CD8-positive, alpha-beta memory T cell (primary cell): ENCODE results near the gene SRSF6. TPM values are rescaled to one million over a fixed set of nuclear protein-coding genes. Genes with fewer than 3 reads are reported as not detected.
"Not testable (repeated sequence)": the region's sequence is repeated elsewhere in the genome, so short reads cannot be mapped to it uniquely, and the experiment has no call there.

Experiments used
- CTCF ChIA-PET: fragments of 350-600 bp; sonication (Branson Sonifier 250); formaldehyde crosslinking; loops from one replicate; lab custom pipeline; 2021; ENCODE audit warnings: antibody characterized with exemption; lab: Charles Lee
- POLR2A ChIA-PET: fragments of 350-600 bp; sonication (Branson Sonifier 250); formaldehyde crosslinking; loops from one replicate; lab custom pipeline; 2021; ENCODE audit warnings: antibody characterized with exemption; lab: Charles Lee
- DNase-seq, 5 donors: peaks; one replicate each; pipeline versions ENCODE4 v3.0.0 to v3.0.0-alpha.2; 2020 to 2022; ENCODE audit warnings: mixed read lengths in 1 of 5
- H3K27ac ChIP-seq: one replicate; pipeline ENCODE4 v1.7.0; 2013; ENCODE audit warnings: low read depth, mild to moderate bottlenecking, low read length, moderate library complexity
- H3K27me3 ChIP-seq: 2 replicates; pipeline ENCODE4 v1.7.0; 2013; ENCODE audit warnings: low read length, mild to moderate bottlenecking; ENCODE audit not compliant: insufficient read depth, poor library complexity, severe bottlenecking
- H3K36me3 ChIP-seq: 2 replicates; pipeline ENCODE4 v1.7.0; 2013; ENCODE audit warnings: mild to moderate bottlenecking, low read length, moderate library complexity; ENCODE audit not compliant: insufficient read depth
- H3K4me1 ChIP-seq: 2 replicates; pipeline ENCODE4 v1.7.0; 2013; ENCODE audit warnings: mild to moderate bottlenecking, low read length, moderate library complexity; ENCODE audit not compliant: insufficient read depth
- H3K4me3 ChIP-seq: 2 replicates; pipeline ENCODE4 v1.7.0; 2013; ENCODE audit warnings: mild to moderate bottlenecking, low read length
- H3K9me3 ChIP-seq: 2 replicates; pipeline ENCODE4 v1.7.0; 2013; ENCODE audit warnings: mild to moderate bottlenecking, low read length
- H3K27ac Mint-ChIP-seq, 8 donors: one replicate each; pipeline ENCODE4 v1.8.0; 2020 to 2021; ENCODE audit warnings: mixed read lengths in 8 of 8, mild to moderate bottlenecking in 6 of 8, inconsistent platforms in 3 of 8, moderate library complexity in 3 of 8
- H3K27me3 Mint-ChIP-seq, 2 donors: one replicate each; pipeline ENCODE4 v1.8.0; 2020 to 2021; ENCODE audit warnings: mixed read lengths in 2 of 2, mild to moderate bottlenecking in 1 of 2, moderate library complexity in 1 of 2
- H3K36me3 Mint-ChIP-seq, 3 donors: one replicate each; pipeline ENCODE4 v1.8.0; 2020 to 2021; ENCODE audit warnings: mixed read lengths in 3 of 3, inconsistent platforms in 1 of 3, mild to moderate bottlenecking in 1 of 3
- H3K4me1 Mint-ChIP-seq, 3 donors: one replicate each; pipeline ENCODE4 v1.8.0; 2020 to 2021; ENCODE audit warnings: mixed read lengths in 3 of 3, inconsistent platforms in 1 of 3, mild to moderate bottlenecking in 1 of 3
- H3K4me3 Mint-ChIP-seq, 7 donors: one replicate each; pipeline ENCODE4 v1.8.0; 2020 to 2021; ENCODE audit warnings: mixed read lengths in 7 of 7, mild to moderate bottlenecking in 6 of 7, moderate library complexity in 4 of 7, inconsistent platforms in 2 of 7
- H3K9me3 Mint-ChIP-seq, 5 donors: one replicate each; pipeline ENCODE4 v1.8.0; 2020 to 2022; ENCODE audit warnings: mixed read lengths in 5 of 5, mild to moderate bottlenecking in 3 of 5, moderate library complexity in 2 of 5, inconsistent platforms in 1 of 5
- polyA plus RNA-seq: library from polyadenylated mRNA; unstranded; fragments of 300-500 nt; fragmentation: Illumina TruSeq; gene quantifications from one replicate; pipeline ENCODE4 v1.2.3, GENCODE V29; 2021
- total RNA-seq, 2 experiments: library from RNA; stranded (reverse); gene quantifications; one replicate each; pipeline ENCODE4 v1.2.3, GENCODE V29; 2021

The SRSF6 gene
- total and polyA plus RNA-seq, 3 experiments from 2014 or later, result 40.3 to 207 (median 203) TPM

DNA sequence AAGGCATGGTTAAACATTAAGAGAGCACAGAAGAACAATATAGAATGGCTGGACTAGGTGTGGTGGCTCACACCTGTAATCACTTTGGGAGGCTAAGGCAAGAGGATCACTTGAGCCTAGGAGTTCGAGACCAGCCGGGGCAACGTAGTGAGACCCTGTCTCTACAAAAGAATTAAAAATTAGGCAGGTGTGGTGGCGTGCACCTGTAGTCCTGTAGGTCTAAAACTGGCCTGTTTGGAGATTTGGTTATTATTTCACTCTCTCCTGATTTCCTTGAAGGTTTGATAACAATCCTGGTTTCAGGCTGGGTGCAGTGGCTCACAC is 15.6 kb downstream of the SRSF6 start:
- Histone ChIP-seq H3K4me1 (no peaks in the 10 kb centered on the region), H3K27me3 (no peaks in the 10 kb centered on the region), H3K27ac (no peak overlapping the region), H3K4me3 (no peak overlapping the region), H3K36me3 (peaks cover 4% of the 10 kb centered on the region), H3K9me3 (no peaks in the 10 kb centered on the region)
- Mint-ChIP-seq H3K27ac (no peak overlapping the region), H3K4me3 (no peak overlapping the region), H3K36me3 (peaks cover 5 to 26% (median 8%) of the 10 kb centered on the region in 3 donors), H3K27me3 (peaks cover 0 to 1% of the 10 kb centered on the region in 2 donors), H3K4me1 (peaks cover 0 to 6% (median 3%) of the 10 kb centered on the region in 3 donors), H3K9me3 (no peaks in the 10 kb centered on the region)
- DNase-seq, result no peak
- ChIA-PET CTCF (no interaction called here), POLR2A (no interaction called here)

GRCh38 chr20:43477193-43477592 is 19.5 kb downstream of the SRSF6 start:
- no peaks in the 10 kb centered on the region for H3K27me3 ChIP-seq
- Mint-ChIP-seq H3K9me3 (peaks cover 0 to 2% (median 0%) of the 10 kb centered on the region in 5 donors), H3K4me3 (no peak overlapping the region), H3K27ac (no peak overlapping the region), H3K36me3 (peaks cover 0 to 7% (median 3%) of the 10 kb centered on the region in 3 donors), H3K4me1 (peaks cover 0 to 6% (median 2%) of the 10 kb centered on the region in 3 donors), H3K27me3 (peaks cover 9 to 11% of the 10 kb centered on the region in 2 donors)
- ChIA-PET CTCF (no interaction called here), POLR2A (no interaction called here)
- no peak overlapping the region for H3K27ac ChIP-seq
- H3K36me3 ChIP-seq, result no peaks in the 10 kb centered on the region
- no peak for DNase-seq
- H3K9me3 ChIP-seq, result no peaks in the 10 kb centered on the region
- H3K4me3 ChIP-seq, result no peak overlapping the region
- no peaks in the 10 kb centered on the region for H3K4me1 ChIP-seq

GRCh38 chr20:43477619-43478018 is 19.9 kb downstream of the SRSF6 start:
- Histone ChIP-seq H3K4me3 (no peak overlapping the region), H3K27me3 (no peaks in the 10 kb centered on the region), H3K9me3 (no peaks in the 10 kb centered on the region), H3K36me3 (no peaks in the 10 kb centered on the region), H3K4me1 (no peaks in the 10 kb centered on the region), H3K27ac (no peak overlapping the region)
- CTCF ChIA-PET, result no interaction called here
- DNase-seq, result no peak
- H3K9me3 Mint-ChIP-seq, result peaks cover 0 to 2% (median 0%) of the 10 kb centered on the region in 5 donors
- H3K36me3 Mint-ChIP-seq, result peaks cover 0 to 7% (median 2%) of the 10 kb centered on the region in 3 donors
- POLR2A ChIA-PET, result no interaction called here
- no peak overlapping the region for H3K27ac Mint-ChIP-seq
- no peak overlapping the region for H3K4me3 Mint-ChIP-seq
- peaks cover 9 to 11% of the 10 kb centered on the region in 2 donors for H3K27me3 Mint-ChIP-seq
- peaks cover 0 to 6% (median 2%) of the 10 kb centered on the region in 3 donors for H3K4me1 Mint-ChIP-seq

DNA sequence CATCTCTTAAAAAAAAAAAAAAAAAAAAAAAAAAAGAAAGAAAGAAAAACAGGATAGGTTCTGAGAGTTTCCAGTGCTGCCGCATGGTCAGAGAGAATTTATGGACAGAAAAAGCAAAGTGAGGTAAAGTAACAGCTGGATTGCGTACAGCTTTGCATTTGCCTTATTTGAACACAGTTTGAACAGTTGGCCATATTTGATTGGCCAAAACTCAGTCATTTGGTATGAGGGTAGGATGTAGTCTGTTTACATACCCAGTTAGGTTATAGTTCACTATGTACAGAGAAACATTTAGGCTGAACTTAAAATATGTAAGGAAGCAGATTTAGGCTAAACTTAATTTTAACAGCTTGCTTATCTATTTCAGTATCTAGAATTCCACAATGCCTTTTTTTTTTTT is 32.3 kb downstream of the SRSF6 start:
- H3K4me1 ChIP-seq, result no peaks in the 10 kb centered on the region
- no peak overlapping the region for H3K4me3 ChIP-seq
- no peak overlapping the region for H3K27ac Mint-ChIP-seq
- no peak overlapping the region for H3K4me3 Mint-ChIP-seq
- H3K36me3 ChIP-seq, result no peaks in the 10 kb centered on the region
- H3K27me3 Mint-ChIP-seq, result peaks cover 4 to 26% of the 10 kb centered on the region in 2 donors
- DNase-seq, result no peak
- peaks cover 0 to 22% (median 13%) of the 10 kb centered on the region in 5 donors for H3K9me3 Mint-ChIP-seq
- no peaks in the 10 kb centered on the region for H3K4me1 Mint-ChIP-seq
- H3K27me3 ChIP-seq, result no peaks in the 10 kb centered on the region
- ChIA-PET POLR2A (no interaction called here), CTCF (no interaction called here)
- no peaks in the 10 kb centered on the region for H3K9me3 ChIP-seq
- H3K27ac ChIP-seq, result no peak overlapping the region
- peaks cover 0 to 11% (median 1%) of the 10 kb centered on the region in 3 donors for H3K36me3 Mint-ChIP-seq

GRCh38 chr20:43492101-43492500 is 34.4 kb downstream of the SRSF6 start:
- no peaks in the 10 kb centered on the region for H3K4me1 Mint-ChIP-seq
- Histone ChIP-seq H3K36me3 (no peaks in the 10 kb centered on the region), H3K4me3 (no peak overlapping the region), H3K9me3 (no peaks in the 10 kb centered on the region), H3K4me1 (no peaks in the 10 kb centered on the region), H3K27ac (no peak overlapping the region), H3K27me3 (no peaks in the 10 kb centered on the region)
- DNase-seq, result no peak
- CTCF ChIA-PET, result no interaction called here
- no peak overlapping the region for H3K27ac Mint-ChIP-seq
- peaks cover 13 to 29% of the 10 kb centered on the region in 2 donors for H3K27me3 Mint-ChIP-seq
- peaks cover 0 to 16% (median 1%) of the 10 kb centered on the region in 3 donors for H3K36me3 Mint-ChIP-seq
- POLR2A ChIA-PET, result no interaction called here
- H3K9me3 Mint-ChIP-seq, result peaks cover 0 to 9% (median 8%) of the 10 kb centered on the region in 5 donors
- H3K4me3 Mint-ChIP-seq, result no peak overlapping the region

- Mint-ChIP-seq H3K27ac (no peak overlapping the region), H3K27me3 (peaks cover 13 to 29% of the 10 kb centered on the region in 2 donors), H3K9me3 (peaks cover 2 to 13% (median 4%) of the 10 kb centered on the region in 5 donors), H3K36me3 (peaks cover 0 to 5% (median 1%) of the 10 kb centered on the region in 3 donors), H3K4me1 (no peaks in the 10 kb centered on the region), H3K4me3 (no peak overlapping the region)
- no peaks in the 10 kb centered on the region for H3K36me3 ChIP-seq
- no peak overlapping the region for H3K27ac ChIP-seq
- no peaks in the 10 kb centered on the region for H3K27me3 ChIP-seq
- POLR2A ChIA-PET, result no interaction called here
- no peaks in the 10 kb centered on the region for H3K9me3 ChIP-seq
- H3K4me1 ChIP-seq, result no peaks in the 10 kb centered on the region
- no peak overlapping the region for H3K4me3 ChIP-seq
- CTCF ChIA-PET, result no interaction called here
- DNase-seq, result no peak
These were observed 37.7 kb downstream of the SRSF6 start for GRCh38 chr20:43495388-43495787.

- H3K36me3 Mint-ChIP-seq, H3K4me3 Mint-ChIP-seq, H3K27ac ChIP-seq, H3K9me3 ChIP-seq, H3K27me3 ChIP-seq, DNase-seq, CTCF ChIA-PET, H3K4me3 ChIP-seq, H3K36me3 ChIP-seq, H3K4me1 ChIP-seq, H3K27ac Mint-ChIP-seq, H3K9me3 Mint-ChIP-seq, POLR2A ChIA-PET, H3K4me1 Mint-ChIP-seq: not testable (repeated sequence)
- H3K27me3 Mint-ChIP-seq, result peaks cover 13 to 30% of the 10 kb centered on the region in 2 donors
These were observed 44.3 kb downstream of the SRSF6 start for GRCh38 chr20:43502021-43502420.

- H3K27me3 ChIP-seq, result peaks cover 6% of the 10 kb centered on the region
- Mint-ChIP-seq H3K27me3 (peaks cover 23 to 42% of the 10 kb centered on the region in 2 donors), H3K9me3 (peaks cover 0 to 2% (median 0%) of the 10 kb centered on the region in 5 donors), H3K4me3 (peak overlapping the region in 4 of 7 donors; percentile 0 to 60 (median 18)), H3K27ac (no peak overlapping the region), H3K36me3 (no peaks in the 10 kb centered on the region), H3K4me1 (peaks cover 0 to 10% (median 5%) of the 10 kb centered on the region in 3 donors)
- ChIA-PET POLR2A (no interaction called here), CTCF (no interaction called here)
- no peak overlapping the region for H3K27ac ChIP-seq
- no peaks in the 10 kb centered on the region for H3K9me3 ChIP-seq
- peaks cover 4% of the 10 kb centered on the region for H3K4me1 ChIP-seq
- no peak for DNase-seq
- H3K36me3 ChIP-seq, result no peaks in the 10 kb centered on the region
- H3K4me3 ChIP-seq, result no peak overlapping the region
These were observed 48.5 kb downstream of the SRSF6 start for GRCh38 chr20:43506238-43506637.
